Karpas-422 (cell line): ENCODE results near the gene CLMP. TPM values are rescaled to one million over a fixed set of nuclear protein-coding genes. Genes with fewer than 3 reads are reported as not detected.

ENCODE experiments used
- DNase-seq: peaks from one replicate; pipeline ENCODE4 v3.0.0-alpha.2; 2015
- H2AFZ ChIP-seq: fragments of 200-600 bp; sonication (generic); 2 replicates; pipeline ENCODE4 v1.6.1; 2014; ENCODE audit warnings: antibody characterized with exemption, low read length, mixed read lengths
- H3K27ac ChIP-seq: fragments of 200-600 bp; sonication (generic); 2 replicates; pipeline ENCODE4 v1.5.1; 2014; ENCODE audit warnings: mild to moderate bottlenecking, low read length, moderate library complexity
- H3K27me3 ChIP-seq: fragments of 200-600 bp; sonication (generic); 2 replicates; pipeline ENCODE4 v1.6.1; 2014; ENCODE audit warnings: low read length, mixed read lengths
- H3K36me3 ChIP-seq: fragments of 200-600 bp; sonication (generic); 2 replicates; pipeline ENCODE4 v1.6.1; 2014; ENCODE audit warnings: low read length, mixed read lengths; ENCODE audit not compliant: insufficient read depth
- H3K4me1 ChIP-seq: fragments of 200-600 bp; sonication (generic); 2 replicates; pipeline ENCODE4 v1.6.1; 2014; ENCODE audit warnings: mild to moderate bottlenecking, low read length, mixed read lengths
- H3K4me2 ChIP-seq: fragments of 200-600 bp; sonication (generic); 2 replicates; pipeline ENCODE4 v1.6.1; 2014; ENCODE audit warnings: low read length, low read depth, mild to moderate bottlenecking; ENCODE audit not compliant: poor library complexity, severe bottlenecking
- H3K4me3 ChIP-seq: fragments of 200-600 bp; sonication (generic); 2 replicates; pipeline ENCODE4 v1.5.1; 2014; ENCODE audit warnings: mild to moderate bottlenecking, antibody characterized with exemption, low read length, mixed read lengths
- H3K79me2 ChIP-seq: fragments of 200-600 bp; sonication (generic); 2 replicates; pipeline ENCODE4 v1.6.1; 2014; ENCODE audit warnings: mild to moderate bottlenecking, low read length, mixed read lengths
- H3K9ac ChIP-seq: fragments of 200-600 bp; sonication (generic); 2 replicates; pipeline ENCODE4 v1.6.0; 2014; ENCODE audit warnings: low read length
- H3K9me2 ChIP-seq: fragments of 200-600 bp; sonication (generic), shearing (Covaris generic); replicated peaks from 2 replicates; pipeline ENCODE4 v1.6.0; 2014; ENCODE audit warnings: mild to moderate bottlenecking, low read length, moderate library complexity; ENCODE audit not compliant: insufficient read depth
- H3K9me3 ChIP-seq: fragments of 300-700, 200-600 bp; sonication (generic); 2 replicates; pipeline ENCODE4 v1.6.1; 2014; ENCODE audit warnings: low read length, mixed read lengths
- H4K20me1 ChIP-seq: fragments of 200-600 bp; sonication (generic); 2 replicates; pipeline ENCODE4 v1.6.1; 2014; ENCODE audit warnings: mild to moderate bottlenecking, antibody characterized with exemption, low read length, low read depth; ENCODE audit not compliant: insufficient read depth
- total RNA-seq: library from RNA; depleted of rRNA; stranded (reverse); fragments of >200 nt; shearing (Covaris generic); gene quantifications from 2 replicates; pipeline ENCODE4 v1.2.3, GENCODE V29; 2014; ENCODE audit warnings: low replicate concordance

Gene CLMP
- total RNA-seq, 1 experiment from 2014 or later: not detected

DNA sequence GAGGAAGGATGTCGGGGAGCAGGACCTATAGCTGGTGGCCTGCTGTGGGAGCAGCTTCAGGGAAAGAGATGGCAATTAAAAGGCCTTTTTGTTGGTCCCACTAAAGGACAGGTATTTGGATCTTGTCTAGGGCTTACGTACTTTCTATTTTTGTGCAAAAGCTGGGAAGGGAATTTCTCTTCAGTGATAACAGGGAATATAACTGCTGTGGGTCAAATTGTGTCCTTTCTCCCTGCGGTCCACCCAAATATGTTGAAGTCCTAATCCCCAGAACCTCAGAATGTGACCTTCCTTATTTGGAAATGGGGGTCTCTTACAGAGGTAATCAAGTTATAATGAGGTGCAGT lies 147.1 kb downstream of the CLMP start:
- Histone ChIP-seq H3K36me3 (no peaks in the 10 kb centered on the region), H3K27ac (no peak overlapping the region), H3K9me2 (no peaks in the 10 kb centered on the region), H3K9ac (no peak overlapping the region), H3K27me3 (no peaks in the 10 kb centered on the region), H3K79me2 (no peaks in the 10 kb centered on the region), H3K4me3 (no peak overlapping the region), H3K4me2 (no peak overlapping the region), H3K9me3 (no peaks in the 10 kb centered on the region), H4K20me1 (no peaks in the 10 kb centered on the region), H2AFZ (no peak overlapping the region), H3K4me1 (no peaks in the 10 kb centered on the region)
- no peak for DNase-seq

DNA sequence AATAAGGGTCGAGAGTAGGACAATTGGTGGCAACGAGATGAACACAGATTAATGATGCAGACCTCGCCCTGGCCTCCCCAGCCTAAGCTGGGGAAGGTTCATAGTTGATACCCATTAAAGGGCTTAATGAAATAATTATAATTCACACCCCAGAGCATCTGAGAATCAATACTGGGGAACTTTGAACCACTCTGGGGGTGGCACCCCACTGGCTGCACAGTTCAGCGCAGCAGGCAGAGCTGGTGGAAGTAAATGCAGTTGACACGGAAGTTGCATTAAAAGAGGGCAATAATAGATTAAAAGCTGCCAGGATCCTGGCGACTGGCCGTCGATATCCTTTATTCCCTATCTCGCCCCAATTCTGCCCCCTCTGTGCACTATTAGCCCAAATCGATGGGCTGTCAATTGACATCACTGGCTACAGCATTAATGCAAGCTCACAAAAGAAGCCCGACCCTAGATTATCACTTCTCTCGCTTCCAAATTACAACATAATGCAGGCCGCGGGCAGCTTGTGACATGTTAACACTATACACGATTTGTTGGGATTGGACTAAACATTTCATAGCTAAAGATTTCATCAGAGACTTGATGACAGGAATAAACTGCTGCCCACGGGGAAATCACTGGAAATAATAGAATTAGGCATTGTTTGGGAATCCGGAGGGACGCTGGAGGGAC lies 147.6 kb downstream of the CLMP start:
- H3K27me3 ChIP-seq: no peaks in the 10 kb centered on the region
- H3K79me2 ChIP-seq: no peaks in the 10 kb centered on the region
- no peaks in the 10 kb centered on the region for H3K9me2 ChIP-seq
- no peaks in the 10 kb centered on the region for H3K4me1 ChIP-seq
- no peaks in the 10 kb centered on the region for H3K9me3 ChIP-seq
- H3K27ac ChIP-seq: no peak overlapping the region
- H3K4me2 ChIP-seq: no peak overlapping the region
- no peak for DNase-seq
- no peak overlapping the region for H3K9ac ChIP-seq
- no peaks in the 10 kb centered on the region for H3K36me3 ChIP-seq
- H2AFZ ChIP-seq: no peak overlapping the region
- no peak overlapping the region for H3K4me3 ChIP-seq
- H4K20me1 ChIP-seq: no peaks in the 10 kb centered on the region

DNA sequence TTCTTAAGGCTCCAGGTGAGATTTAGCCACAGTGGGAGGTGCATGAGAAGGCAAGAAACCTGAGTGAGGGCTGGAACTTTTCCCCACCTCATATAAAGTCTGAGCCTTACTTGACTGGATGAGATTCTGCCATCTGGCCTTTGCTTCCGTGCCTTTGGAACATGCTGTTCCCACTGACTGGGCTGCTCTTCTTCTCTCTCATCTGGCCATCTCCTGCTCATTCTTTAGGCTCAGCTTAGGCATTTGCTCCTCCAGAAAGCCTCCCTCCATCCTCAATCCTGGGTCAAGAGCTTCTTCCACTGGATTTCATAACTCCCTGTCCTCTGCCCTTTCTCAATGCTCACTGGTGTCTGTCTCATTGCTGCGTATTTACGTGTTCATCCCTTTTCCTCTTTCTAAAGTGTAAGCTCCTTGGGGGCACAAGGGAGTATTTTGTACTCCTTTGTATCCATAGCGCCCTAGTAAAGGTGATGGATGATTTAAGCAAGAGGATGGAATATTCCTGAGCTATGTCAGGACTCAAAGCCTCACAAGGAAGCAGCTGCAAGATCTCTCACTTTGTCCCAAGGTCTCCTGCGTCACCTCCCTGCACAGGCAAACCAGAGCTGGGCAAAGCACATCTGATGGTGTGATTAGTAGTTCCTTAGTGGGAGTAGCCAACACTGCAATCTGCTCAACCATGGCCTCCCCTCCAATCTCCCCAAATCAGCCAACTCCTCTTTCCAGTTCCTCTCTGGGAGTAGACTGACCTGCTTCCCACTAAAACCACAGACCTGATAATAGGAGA lies 148.4 kb downstream of the CLMP start:
- Histone ChIP-seq H2AFZ (no peak overlapping the region), H3K36me3 (no peaks in the 10 kb centered on the region), H3K9me3 (no peaks in the 10 kb centered on the region), H3K4me2 (no peak overlapping the region), H3K27me3 (no peaks in the 10 kb centered on the region), H3K79me2 (no peaks in the 10 kb centered on the region), H3K9me2 (no peaks in the 10 kb centered on the region), H3K9ac (no peak overlapping the region), H3K27ac (no peak overlapping the region), H4K20me1 (no peaks in the 10 kb centered on the region), H3K4me1 (no peaks in the 10 kb centered on the region), H3K4me3 (no peak overlapping the region)
- DNase-seq: no peak

DNA sequence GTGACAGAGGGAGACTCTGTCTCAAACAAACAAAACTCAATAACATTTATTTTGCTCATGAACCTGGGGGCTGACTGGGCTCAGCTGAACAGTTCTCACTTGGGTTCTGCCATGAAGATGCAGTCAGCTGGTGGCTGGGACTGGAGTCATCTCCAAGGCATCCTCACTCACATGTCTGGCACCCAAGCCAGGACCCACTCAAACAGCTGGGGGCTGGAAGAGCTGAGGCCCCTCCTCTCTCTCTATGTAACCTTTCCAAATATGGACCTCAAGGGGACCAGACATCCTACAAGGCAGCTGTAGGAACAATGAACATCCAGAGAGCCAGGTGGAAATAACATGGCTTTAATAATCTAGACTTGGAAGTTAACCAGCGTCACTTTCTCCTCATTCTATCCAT lies 149.9 kb downstream of the CLMP start:
- Histone ChIP-seq H3K4me2 (no peak overlapping the region), H3K4me1 (no peaks in the 10 kb centered on the region), H3K36me3 (no peaks in the 10 kb centered on the region), H3K9me2 (no peaks in the 10 kb centered on the region), H3K27me3 (no peaks in the 10 kb centered on the region), H3K9me3 (no peaks in the 10 kb centered on the region), H3K9ac (no peak overlapping the region), H3K27ac (no peak overlapping the region), H3K4me3 (no peak overlapping the region), H2AFZ (no peak overlapping the region), H4K20me1 (no peaks in the 10 kb centered on the region), H3K79me2 (no peaks in the 10 kb centered on the region)
- DNase-seq: no peak

GRCh38 chr11:123041185-123041584 lies 153.9 kb downstream of the CLMP start:
- no peak for DNase-seq
- Histone ChIP-seq H2AFZ (no peak overlapping the region), H3K79me2 (no peaks in the 10 kb centered on the region), H4K20me1 (no peaks in the 10 kb centered on the region), H3K27ac (no peak overlapping the region), H3K4me3 (no peak overlapping the region), H3K36me3 (no peaks in the 10 kb centered on the region), H3K4me1 (no peaks in the 10 kb centered on the region), H3K9me3 (no peaks in the 10 kb centered on the region), H3K27me3 (no peaks in the 10 kb centered on the region), H3K4me2 (no peak overlapping the region), H3K9me2 (no peaks in the 10 kb centered on the region), H3K9ac (no peak overlapping the region)

- Histone ChIP-seq H3K9ac (no peak overlapping the region), H3K9me2 (no peaks in the 10 kb centered on the region), H3K27ac (no peak overlapping the region), H3K9me3 (no peaks in the 10 kb centered on the region), H3K4me1 (no peaks in the 10 kb centered on the region), H3K79me2 (no peaks in the 10 kb centered on the region), H3K4me2 (no peak overlapping the region), H2AFZ (no peak overlapping the region), H3K27me3 (no peaks in the 10 kb centered on the region), H4K20me1 (no peaks in the 10 kb centered on the region), H3K4me3 (no peak overlapping the region), H3K36me3 (no peaks in the 10 kb centered on the region)
- no peak for DNase-seq
Observed at GRCh38 chr11:123040111-123040432, 155.0 kb downstream of the CLMP start.

DNA sequence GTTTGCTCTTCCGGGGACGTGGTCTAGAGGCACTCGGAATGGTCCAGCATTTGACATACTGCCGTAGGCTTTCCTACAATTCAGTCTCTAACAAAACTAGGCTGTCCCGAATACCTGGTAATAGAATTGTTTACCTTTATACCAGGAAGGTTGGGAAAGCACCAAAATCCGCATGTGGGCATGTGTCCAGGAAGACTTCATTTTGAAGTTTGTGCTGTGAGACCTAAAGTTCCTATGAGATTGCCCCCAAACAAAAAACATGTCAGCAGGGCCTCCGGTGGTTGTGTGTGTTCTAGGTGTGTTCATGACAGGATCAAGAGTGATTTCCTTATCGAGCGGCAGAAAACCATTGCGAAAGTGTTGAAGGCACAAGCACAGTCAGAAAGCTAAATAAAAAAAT lies 159.2 kb downstream of the CLMP start:
- no peaks in the 10 kb centered on the region for H3K36me3 ChIP-seq
- no peak for DNase-seq
- H3K79me2 ChIP-seq: no peaks in the 10 kb centered on the region
- H2AFZ ChIP-seq: no peak overlapping the region
- no peak overlapping the region for H3K27ac ChIP-seq
- H4K20me1 ChIP-seq: no peaks in the 10 kb centered on the region
- H3K9me3 ChIP-seq: no peaks in the 10 kb centered on the region
- H3K9ac ChIP-seq: no peak overlapping the region
- H3K4me1 ChIP-seq: no peaks in the 10 kb centered on the region
- no peaks in the 10 kb centered on the region for H3K27me3 ChIP-seq
- no peak overlapping the region for H3K4me2 ChIP-seq
- H3K4me3 ChIP-seq: no peak overlapping the region
- no peaks in the 10 kb centered on the region for H3K9me2 ChIP-seq

DNA sequence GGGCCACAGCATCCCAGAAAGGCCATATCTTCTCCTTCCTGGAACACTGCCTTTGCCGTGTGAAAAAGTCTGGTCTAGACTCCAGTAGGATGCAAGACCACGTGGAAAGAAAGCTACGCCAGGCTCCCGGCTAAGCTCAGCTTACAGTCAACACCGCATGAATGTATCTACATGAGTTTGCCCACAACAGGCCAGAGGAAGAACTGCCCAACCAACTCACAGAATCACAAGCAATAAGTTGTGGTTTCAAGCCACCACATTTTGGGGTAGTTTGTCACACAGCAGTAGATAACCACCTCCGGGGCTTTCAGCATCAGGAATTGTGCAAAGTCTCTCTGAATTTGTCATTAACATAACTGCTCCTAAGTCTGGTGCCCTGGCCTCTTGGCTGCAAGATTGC lies 160.5 kb downstream of the CLMP start:
- H3K9ac ChIP-seq: no peak overlapping the region
- no peak overlapping the region for H3K4me3 ChIP-seq
- no peaks in the 10 kb centered on the region for H3K4me1 ChIP-seq
- H3K4me2 ChIP-seq: no peak overlapping the region
- no peaks in the 10 kb centered on the region for H3K27me3 ChIP-seq
- DNase-seq: no peak
- H3K36me3 ChIP-seq: no peaks in the 10 kb centered on the region
- H2AFZ ChIP-seq: no peak overlapping the region
- H3K9me2 ChIP-seq: no peaks in the 10 kb centered on the region
- H3K9me3 ChIP-seq: no peaks in the 10 kb centered on the region
- H3K79me2 ChIP-seq: no peaks in the 10 kb centered on the region
- no peak overlapping the region for H3K27ac ChIP-seq
- H4K20me1 ChIP-seq: no peaks in the 10 kb centered on the region
